ENCODE data around the gene CHST2.

DNA sequence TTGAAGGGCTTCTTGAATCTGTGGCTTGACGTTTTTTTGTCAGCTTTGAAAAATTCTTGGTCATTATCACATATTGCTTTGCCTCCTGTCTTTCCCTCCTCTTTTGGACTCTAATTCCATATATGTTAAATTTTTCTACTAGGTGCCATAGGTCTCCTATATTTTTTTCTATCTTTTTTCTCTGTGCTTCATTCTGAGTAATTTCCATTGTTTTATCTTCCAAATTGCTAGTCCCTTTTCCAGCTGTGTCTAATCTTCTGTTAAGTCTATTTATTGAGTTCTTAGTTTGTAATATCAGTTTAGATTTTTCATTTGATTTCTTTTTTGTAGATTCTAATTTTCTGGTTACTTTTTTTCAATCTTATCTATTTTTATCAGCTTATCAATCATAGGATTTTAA is 53.7 kb downstream of the CHST2 start:
- TF ChIP-seq, protein P1, sequence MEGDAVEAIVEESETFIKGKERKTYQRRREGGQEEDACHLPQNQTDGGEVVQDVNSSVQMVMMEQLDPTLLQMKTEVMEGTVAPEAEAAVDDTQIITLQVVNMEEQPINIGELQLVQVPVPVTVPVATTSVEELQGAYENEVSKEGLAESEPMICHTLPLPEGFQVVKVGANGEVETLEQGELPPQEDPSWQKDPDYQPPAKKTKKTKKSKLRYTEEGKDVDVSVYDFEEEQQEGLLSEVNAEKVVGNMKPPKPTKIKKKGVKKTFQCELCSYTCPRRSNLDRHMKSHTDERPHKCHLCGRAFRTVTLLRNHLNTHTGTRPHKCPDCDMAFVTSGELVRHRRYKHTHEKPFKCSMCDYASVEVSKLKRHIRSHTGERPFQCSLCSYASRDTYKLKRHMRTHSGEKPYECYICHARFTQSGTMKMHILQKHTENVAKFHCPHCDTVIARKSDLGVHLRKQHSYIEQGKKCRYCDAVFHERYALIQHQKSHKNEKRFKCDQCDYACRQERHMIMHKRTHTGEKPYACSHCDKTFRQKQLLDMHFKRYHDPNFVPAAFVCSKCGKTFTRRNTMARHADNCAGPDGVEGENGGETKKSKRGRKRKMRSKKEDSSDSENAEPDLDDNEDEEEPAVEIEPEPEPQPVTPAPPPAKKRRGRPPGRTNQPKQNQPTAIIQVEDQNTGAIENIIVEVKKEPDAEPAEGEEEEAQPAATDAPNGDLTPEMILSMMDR (IDR thresholded peaks at IDR 0.05) = no peak
- TF ChIP-seq POLR2AphosphoS5 (IDR thresholded peaks at IDR 0.05; ENCODE audit: low read depth, low read length) (no peak), TCF7L2 (IDR thresholded peaks at IDR 0.05; ENCODE audit: low read depth, low read length) (no peak)
